HG03342 (cell line): Measurements from ENCODE around the gene REPS1.

ENCODE experiments used
- ATAC-seq: cut with Tn5 transposase; IDR thresholded peaks from one replicate; pipeline ENCODE4 v1.9.1; 2021; ENCODE audit warnings: mild to moderate bottlenecking, moderate library complexity; ENCODE audit not compliant: unreplicated experiment

REPS1 gene

DNA sequence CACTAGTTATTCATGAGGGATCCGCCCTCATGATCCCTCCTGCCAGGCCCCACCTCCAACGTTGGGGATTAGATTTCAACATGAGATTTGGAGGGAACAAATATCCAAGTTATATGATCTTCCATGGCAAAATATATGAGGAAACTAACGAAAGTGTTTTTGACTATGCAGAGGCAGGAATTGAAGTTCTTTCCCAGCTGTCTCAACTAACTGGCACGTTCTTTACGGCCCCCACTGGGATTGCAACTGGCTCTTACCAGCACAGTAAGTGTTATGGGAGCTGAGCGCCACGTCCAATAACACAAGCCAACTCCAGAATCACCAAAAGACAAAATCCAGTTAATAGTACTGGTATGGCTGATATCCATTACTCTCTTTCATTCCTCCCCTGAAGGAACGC is 125.6 kb downstream of the REPS1 start:
- no peak for ATAC-seq

- no peak for ATAC-seq
Measured at GRCh38 chr6:138857775-138858174, 130.3 kb downstream of the REPS1 start.

DNA sequence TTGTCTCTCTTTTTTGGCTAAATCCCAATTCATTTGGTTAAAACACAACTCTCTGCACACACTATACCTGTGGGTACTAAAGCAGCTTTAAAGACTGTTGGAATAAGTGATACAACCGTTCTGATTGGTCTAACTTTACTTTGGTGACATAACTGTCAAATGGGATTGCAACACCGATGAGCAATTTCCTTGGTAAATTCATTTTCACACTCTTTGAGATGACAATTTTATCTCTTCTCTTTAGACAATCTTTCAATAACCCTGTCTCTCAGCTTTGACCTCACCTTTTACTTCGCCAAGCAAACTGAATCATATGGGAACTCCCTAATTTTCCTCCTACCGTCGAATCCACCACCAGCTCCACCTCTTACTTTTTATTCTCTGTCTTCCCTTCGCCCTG is 131.4 kb downstream of the REPS1 start:
- ATAC-seq = no peak
